Stimulated activated CD4-positive, alpha-beta T cell treated with anti-CD3 and anti-CD28 coated beads, Interleukin-1b, Interleukin-23, amount 100 ng/mL, for 1 hour (primary cell): ENCODE results near the gene KRTAP10-3.

Experiments used
- DNase-seq, 2 donors: peaks; one replicate each; pipeline ENCODE4 v3.0.0-alpha.2; 2020; ENCODE audit warnings: low read depth in 2 of 2

The KRTAP10-3 gene

DNA sequence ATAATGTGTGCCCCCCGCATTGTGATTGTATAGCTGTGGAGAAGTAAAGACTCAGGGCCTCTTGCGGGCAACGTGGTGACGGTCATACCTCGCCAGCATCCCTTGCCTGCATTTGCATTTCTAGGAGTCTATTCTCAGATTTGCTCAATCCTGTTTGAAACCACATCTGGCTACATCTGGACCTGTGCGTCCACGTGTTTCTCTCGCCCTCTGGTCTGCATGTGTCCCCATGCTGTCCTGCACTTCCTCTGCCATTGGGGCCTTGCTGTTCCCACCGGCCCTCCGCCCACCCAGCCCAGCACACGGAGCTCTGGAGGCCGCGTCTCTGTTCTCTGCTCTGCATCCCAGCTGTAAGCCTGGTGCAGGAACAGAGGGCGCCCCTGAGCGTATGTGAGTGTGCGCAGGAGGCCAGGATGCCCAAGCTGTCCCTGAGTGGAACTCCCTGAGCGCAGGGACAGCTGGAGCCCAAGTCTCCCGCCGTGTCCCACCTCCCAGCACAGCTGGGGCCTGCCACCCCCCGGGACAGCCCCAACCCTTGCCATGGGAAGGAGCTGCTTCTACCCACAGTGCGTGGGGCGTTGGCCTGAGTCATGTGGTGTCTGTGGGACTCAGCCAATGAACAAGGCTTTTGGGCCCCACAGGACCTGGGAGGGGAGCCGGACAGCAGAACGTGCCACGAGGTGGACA, 8.9 kb downstream of the KRTAP10-3 start:
- no peak for DNase-seq

DNA sequence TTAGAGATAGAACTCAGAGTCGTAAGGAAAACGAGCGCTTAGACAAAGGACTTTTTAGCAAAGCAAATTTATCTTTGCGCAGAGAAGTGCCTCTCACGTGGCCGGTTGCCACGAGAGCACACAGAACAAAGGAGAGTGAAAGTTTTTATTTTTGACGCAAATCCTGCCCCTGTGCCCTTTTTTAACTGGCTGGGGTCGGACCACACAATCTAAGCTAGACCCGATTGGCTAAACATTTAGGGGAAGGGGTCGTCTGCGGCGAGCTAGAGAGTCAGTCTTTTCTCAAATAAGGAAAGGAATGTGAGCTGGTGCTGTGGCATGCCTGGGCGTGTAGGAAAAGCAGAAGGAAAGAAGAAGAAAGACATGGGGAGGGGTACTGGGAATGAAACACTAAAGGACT, 9.7 kb downstream of the KRTAP10-3 start:
- DNase-seq, result no peak

DNA sequence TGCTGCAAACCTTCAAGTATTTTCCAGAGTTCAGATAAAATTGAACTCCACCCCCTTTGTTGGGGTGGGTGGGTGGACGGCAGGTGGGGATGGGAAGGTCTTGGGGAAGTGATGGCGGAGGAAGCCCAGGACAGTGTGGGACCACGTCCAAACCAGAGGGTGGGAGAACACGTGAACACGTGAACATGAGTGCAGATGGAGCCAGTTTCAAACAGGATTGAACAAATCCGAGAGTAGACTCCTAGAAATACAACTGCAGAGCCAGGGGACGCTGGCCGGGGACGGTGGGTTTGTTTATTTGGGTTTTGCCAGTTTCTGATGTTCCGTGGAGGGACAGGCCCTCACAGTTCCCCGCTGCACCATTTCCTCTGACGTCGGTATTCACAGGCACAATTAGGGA, 10.2 kb downstream of the KRTAP10-3 start:
- DNase-seq, result no peak

DNA sequence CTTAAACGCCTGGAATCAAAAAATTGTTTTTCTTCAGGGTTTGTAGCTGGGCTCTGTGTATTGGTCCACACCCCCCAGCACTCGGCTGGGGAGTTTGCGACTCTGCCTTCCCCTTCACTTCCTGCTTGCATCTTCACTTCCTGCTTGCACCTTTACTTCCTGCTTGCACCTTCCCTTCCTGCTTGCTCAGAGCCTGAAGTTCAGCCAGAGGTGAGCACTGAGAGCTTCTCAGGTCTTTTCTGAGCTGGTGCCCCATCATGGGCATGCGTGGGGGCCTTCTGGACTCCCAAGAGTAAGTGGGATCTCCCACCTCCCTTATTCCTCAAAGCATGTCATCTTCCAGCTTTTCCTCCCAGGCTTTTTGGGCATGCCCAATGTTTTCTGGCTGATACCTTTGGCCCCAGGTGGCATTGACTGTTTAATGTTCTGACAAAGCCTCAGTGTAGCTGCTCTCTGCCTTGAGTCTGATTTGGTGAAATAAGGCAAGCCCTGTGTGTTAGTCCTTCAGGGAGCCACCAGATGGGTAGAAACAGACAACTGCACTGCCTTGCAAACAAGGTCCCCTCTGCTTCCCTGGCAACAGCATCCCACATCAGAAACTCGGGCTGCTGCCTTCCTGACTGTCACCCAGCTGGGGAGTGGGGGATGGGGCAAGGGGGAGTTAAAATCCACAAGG, 10.8 kb downstream of the KRTAP10-3 start:
- no peak for DNase-seq

DNA sequence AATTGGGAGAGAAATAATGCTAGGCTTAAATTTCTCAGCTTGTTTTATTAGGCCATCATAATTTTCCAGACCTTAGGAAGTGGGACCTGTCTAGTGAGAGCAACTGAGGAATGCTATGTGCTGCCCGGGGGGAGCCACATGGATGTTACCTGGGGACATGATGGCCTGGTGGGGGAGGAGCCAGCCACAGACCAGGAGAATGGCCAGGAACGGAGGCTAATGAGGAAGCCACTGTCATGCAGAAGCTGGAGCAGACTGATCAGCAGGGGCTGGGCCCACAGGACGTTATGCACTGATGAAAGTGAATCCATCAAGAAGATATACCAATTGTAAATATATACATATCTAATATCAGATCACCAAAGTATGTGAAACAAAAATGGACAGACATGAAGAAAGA, 14.0 kb downstream of the KRTAP10-3 start:
- DNase-seq, result no peak

DNA sequence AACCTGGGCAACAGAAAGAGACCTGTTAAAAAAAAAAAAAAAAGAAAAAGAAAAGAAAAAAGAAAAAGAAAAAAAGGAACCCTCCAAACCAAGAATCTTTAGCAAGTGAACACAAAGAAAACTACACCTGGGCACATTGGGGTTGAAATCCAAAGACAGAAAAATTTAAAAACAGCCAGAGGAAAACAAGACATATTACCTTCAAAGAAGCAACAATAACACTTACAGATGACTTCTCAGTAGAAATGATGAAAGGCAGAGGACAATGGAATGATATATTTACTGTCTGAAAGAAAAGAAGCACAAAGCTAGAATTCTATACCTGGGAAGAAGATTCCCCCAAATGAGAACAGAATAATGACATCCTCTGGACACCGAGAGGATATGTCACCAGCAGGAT, 15.9 kb downstream of the KRTAP10-3 start:
- no peak for DNase-seq

DNA sequence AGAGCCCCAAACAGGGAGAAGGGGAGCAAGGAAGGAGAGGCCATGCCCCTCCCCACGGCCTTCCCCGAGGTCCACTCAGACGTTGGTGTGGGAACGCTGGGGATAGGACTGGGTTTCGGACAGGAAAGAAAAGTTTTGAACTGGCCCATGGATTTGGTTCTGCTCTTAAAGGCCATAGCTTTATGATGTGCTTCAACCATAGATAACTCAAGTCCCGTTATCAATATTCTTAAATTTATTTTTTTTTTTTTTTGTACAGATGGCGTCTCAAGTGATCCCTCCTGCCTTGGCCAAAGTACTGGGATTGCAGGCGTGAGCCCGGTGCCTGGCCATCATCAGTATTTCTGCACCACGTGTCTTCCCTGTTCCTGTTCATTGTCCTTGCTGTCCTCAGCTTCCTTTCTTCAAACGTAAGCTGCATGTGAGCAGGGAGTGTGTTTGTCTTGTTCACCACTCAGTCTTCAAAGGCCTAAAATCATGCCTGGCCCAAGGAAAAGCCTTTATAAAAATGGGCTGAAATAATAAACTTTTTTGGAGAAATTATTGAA, 17.8 kb downstream of the KRTAP10-3 start:
- no peak for DNase-seq

DNA sequence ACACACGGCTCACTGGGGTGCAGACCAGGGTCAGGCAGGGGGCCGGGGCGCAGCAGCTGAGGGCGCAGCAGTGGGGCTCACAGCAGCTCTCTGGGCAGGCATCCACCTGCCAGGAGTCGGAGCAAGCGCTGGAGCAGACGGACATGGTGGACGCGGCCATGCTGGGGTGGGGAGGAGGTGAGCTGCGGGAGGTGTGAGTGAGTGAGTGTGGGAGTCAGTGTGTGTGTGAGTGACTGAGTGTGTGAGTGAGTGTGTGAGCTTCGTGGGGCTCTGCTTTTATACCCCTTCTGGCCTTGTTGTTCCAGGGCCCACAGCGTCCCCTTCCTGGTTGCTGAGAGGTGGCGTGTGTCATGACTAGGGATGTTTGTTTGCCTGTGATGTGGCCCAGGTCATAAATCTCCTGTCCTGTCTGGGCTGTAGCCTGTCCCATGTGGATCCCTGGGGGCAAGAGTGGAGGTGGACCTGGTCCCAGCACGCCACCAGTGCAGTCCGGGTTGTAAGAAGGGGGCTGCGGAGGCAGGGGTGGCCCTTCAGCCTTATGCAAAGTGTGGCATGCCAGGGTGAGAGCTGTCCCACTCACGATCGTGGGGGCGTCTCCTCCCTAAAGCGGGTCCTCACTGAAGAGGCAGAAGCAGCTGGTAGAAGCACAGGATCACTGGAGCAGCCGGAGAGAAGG, 18.5 kb downstream of the KRTAP10-3 start, which contains the start of gene KRTAP10-1:
Gene KRTAP10-1 (minus strand): TSS at position 205 of the 676 bp plus-strand sequence. CDS start 45 bp downstream, at position 160.
- DNase-seq, result no peak

DNA sequence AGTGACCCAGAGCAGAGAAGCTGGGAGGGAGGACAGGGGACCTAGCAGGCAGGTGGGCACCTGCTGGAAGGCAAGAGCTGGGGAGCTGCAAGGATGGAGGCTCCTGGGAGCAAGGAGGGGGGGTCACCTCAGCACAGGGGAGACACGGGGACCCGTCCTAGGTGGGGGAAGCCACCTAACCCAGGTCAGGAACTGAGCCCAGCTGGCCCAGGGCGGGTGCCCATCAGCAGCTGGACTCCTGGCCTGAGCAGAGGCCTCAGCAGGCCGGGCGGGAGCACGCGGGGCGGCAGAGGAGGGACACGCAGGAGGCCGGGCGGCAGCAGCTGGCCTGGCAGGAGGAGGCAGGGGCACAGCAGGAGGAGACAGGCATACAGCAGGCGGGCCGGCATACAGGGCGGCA, 19.5 kb downstream of the KRTAP10-3 start:
- DNase-seq, result no peak

DNA sequence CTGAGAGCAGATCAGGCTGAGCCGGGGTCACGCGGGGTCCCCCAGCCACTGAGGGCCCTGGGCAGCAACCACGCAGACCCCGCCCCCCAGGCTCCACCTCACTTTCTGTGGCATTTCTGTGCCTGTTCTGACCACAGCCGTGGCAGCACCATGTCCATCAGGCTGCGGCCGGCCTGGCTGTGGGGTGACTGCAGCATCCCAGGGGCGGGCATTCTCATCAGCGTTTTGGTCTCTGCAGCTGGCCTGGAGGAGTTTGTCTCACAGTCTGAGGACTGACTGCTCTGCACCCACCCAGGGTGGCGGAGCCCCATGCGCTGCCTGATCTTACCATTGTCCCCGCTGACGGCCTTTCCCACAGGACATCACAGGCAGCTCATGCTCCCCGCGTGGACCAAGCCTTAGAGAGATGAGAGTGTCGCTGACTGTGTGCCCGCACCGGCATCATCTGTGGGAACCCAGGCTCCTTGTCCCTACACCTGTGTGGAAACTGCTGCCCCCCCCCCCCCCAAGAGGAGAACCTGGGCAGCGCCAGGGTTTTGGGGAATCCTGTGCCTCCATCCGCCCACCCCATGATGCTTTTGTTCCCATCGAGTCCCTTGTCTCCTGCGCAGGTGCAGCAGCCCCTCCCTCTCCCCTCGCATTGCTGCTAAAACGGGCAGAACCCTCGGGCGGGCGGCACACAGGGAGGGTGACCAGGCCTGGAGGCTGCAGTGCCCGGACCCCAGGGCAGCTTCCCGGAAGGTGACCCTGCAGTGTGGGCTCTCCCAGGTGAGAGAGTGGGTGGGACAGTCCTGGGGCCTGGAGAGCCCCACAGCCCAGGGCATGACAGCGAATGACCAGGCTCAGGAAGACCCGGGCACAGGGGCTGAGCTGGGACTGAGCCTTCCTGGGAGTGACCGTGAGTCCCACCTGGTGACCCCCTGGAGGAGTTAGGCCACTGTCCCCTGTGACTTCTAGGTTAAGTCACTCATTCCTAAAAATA, 20.4 kb downstream of the KRTAP10-3 start:
- no peak for DNase-seq

DNA sequence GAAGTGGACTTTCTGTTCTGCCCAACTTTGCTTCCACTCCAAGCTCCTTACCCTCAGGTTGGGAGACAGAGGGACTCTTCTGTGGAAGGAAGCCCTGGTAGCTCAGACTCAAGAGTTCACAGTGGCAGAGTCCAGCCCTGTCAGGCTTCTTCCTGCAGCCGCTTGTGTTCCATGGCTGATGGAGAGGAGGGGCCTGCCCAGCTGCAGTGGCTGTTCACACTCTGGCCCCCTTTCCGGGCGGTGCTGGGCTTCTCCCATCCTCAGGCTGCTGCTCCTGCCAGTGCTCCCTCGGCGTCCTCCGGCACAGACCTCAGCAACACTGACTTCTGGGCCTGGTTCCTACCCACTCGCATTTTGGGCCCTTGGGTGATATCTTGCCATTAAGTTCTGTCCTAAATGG, 22.6 kb downstream of the KRTAP10-3 start:
- DNase-seq, result no peak

DNA sequence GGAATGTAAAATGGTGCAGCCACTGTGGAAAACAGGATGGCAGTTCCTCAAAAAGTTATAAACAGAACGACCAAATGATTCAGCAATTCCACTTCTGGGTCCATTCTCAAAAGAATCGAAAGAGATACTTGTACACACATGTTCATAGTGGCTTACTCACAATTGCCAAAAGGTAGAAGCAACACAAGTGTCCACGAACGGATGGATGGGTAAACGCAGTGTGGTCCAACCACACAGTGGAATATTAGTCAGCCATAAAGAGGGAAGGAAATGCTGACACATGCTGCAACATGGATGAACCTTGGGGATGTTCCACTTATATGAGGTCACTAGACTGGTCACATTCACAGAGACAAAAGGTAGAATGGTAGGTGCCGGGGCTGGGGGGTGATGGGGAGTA, 23.9 kb downstream of the KRTAP10-3 start:
- DNase-seq, result no peak

DNA sequence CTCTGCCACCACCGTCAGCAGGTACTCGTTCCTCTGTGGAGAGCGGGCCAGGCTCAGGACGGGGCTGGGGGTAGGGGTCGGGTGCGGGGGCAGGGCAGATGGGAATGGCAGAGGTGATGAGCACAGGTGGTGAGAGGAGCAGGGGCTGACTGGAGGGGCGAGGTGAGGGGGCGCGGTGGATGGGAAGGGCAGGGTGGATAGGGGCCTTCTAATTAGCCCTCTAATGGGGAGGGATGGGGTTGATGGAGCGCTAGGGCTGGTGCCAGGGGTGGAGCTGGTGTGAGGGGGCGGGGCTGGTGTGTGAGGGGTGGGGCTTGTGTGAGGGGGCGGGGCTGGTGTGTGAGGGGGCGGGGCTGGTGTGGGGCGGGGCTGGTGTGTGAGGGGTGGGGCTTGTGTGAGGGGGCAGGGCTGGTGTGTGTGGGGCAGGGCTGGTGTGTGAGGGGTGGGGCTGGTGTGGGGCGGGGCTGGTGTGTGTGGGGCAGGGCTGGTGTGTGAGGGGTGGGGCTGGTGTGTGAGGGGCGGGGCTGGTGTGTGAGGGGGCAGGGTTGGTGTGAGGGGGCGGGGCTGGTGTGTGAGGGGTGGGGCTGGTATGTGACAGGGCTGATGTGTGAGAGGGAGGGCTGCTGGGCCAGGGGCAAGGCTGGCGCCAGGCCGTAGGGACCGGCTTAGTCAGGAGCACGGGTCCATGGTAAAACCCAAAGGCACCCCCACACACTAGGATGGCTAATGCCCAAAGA, 24.5 kb downstream of the KRTAP10-3 start:
- no peak for DNase-seq

DNA sequence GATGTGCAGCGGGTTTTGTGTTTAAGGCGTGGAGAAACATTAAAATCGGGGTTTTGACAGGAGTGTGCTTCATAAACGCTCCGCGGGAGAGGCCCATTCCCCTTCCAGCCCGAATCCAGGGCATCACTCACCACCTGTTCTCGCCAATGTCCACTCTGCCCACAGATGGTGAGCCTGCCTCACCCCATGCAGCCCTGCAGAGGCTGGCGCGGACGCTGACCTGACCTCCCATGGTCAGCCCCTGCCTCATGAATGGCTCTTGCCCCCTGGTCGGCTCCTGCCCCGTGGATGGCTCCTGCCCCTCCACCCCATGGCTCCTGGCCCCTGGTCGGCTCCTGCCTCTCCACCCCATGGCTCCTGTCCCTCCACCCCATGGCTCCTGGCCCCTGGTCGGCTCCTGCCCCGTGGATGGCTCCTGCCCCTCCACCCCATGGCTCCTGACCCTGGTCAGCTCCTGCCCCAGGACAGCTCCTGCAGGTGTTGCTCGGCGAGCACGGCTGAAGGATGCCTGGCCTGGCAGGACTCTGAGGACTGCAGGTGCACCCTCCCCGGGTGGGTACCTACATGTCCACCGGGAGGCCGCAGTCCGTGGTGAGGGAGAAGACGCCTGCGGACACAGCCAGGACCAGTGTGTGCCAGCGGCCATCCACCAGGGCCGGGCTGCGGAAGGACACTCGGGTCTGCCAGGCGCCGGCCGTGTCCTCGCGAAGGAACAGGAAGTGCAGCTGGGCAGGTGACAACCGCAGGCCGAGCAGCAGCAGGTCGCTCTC, 25.3 kb downstream of the KRTAP10-3 start:
- no peak for DNase-seq

DNA sequence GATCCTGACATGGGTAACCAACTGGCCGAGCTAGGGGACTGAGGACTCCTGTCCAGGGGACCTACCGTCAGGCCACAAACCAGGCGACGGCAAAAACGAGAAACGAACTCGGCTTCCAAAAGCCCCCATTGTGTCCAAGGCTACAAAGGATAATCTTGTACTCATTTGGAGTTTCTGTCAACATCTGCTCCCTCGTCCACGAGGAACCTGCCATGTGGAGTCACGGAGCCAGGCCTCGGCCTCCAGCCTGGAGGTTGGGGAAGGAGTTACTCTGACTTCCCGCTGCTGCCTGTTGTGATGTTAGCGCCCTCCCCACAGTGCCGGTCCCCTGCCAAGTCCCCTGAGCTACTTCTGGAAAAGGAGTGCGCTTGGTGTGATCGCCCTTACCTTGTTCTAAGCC, 25.9 kb downstream of the KRTAP10-3 start:
- no peak for DNase-seq

DNA sequence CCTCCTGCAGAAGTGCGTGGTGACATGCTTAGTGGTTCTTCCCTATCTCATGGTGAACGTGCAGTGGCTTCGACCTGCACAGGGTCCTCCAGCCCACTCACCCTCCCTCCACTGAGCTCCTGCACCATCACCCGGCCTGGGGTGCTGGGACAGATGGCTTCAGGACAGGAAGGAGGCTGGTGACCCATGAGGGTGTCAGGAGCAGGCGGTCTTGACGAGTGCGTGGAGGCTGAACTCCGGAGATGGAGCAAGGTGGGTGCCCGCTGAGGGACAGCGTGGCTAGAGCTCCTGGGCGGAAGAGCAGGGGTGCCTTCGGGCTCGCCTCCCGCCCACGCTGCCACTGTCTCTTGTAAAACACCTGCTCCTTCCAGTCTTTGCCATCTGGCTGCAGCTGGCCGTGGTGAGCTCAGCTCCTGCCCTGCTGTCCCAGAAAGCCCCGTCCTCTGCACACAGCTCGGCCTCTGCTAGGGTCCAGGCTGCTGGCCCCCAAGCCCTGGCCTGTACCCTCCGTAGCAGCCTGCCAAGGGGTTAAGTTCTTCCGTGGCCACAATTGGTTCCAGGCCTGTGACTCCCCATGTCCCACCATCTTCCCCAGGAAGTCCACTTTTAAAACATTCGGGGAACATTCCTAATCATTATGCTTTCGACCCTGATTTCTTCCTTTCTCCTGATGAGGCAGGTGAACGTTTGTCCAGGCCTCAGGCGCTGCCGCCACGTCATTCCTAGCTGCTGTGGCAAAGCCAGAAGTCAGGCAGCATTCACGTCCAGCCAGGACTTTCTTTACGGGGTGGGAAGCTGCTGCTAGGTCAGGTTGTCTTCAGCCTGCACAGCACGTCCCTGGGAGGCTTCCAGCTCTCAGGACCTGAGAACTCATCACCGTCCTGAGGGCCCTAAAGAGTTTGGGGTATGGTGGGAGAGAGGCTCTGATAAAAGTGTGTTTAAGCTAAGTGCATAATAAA, 26.7 kb downstream of the KRTAP10-3 start:
- DNase-seq, result no peak

DNA sequence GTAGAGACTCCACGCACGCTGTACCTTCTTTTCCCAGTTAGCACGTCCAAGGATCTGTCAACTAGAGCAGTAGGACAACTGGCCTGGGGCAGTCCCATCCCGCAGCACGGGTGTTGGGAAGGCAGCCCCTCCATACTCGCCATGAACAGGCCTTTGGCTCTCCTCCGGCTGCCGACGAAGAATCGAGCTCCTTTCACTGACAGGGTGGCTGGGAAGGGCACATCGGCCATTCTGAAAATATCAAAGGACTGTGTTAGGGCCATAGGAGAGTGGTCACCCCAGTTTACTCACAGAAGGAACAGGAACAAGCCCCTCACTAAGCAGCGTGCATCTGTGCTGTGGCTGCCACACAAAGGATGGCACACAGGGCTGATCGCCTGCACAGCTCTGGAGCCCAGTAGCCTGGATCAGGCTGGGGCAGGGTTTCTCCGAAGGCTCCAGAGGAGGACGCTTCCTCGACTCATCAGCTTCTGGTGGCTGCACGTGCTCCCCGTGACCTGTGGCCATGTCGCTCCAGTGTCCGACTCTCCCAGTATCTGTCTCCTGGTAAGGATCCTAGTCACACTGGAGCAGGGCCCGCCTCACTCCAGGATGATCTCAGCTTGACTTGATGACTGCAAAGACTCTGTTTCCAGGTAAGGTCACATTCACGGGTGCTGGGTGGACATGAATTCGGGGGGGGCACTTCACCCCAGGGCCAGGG, 27.5 kb downstream of the KRTAP10-3 start:
- DNase-seq, result no peak

DNA sequence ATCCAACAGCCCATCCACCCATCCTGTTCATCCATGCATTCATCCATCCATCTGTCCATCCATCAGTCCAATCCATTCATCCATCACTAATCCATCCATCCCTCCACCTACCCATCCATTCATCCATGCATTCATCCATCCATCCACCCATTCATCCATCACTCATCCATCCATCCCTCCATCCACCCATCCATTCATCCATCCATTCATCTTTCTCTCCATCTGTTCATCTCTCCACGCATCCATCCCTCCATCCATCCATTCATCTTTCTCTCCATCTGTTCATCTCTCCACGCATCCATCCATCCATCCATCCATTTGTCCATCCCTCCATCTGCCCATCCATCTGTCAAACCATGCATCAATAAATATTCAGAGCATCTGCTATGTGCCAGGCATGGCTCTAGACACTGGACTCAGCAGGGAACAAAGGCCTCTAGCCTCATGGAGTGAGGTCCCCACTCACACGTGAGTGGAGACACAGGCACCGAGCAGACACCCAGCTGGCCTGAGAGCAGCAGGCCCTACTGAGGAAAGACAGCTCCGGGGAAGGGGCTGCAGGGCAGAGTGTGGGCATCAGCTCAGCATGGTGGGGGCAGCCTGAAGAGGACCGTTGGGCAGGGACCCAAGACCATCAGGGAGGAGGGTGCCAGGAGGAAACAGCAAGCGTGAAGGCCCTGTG, 28.2 kb downstream of the KRTAP10-3 start:
- DNase-seq, result no peak
